HG02798 (cell line): ENCODE results near the gene ZNF555.
A peak's percentile ranks its signal among the peaks of the same experiment; 100 is the strongest.
"Not testable (repeated sequence)": the region's sequence is repeated elsewhere in the genome, so short reads cannot be mapped to it uniquely, and the experiment has no call there.

ENCODE experiments used
- ATAC-seq: cut with Tn5 transposase; IDR thresholded peaks from one replicate; pipeline ENCODE4 v1.9.1; 2021; ENCODE audit warnings: mild to moderate bottlenecking; ENCODE audit not compliant: unreplicated experiment, poor library complexity

Gene ZNF555

DNA sequence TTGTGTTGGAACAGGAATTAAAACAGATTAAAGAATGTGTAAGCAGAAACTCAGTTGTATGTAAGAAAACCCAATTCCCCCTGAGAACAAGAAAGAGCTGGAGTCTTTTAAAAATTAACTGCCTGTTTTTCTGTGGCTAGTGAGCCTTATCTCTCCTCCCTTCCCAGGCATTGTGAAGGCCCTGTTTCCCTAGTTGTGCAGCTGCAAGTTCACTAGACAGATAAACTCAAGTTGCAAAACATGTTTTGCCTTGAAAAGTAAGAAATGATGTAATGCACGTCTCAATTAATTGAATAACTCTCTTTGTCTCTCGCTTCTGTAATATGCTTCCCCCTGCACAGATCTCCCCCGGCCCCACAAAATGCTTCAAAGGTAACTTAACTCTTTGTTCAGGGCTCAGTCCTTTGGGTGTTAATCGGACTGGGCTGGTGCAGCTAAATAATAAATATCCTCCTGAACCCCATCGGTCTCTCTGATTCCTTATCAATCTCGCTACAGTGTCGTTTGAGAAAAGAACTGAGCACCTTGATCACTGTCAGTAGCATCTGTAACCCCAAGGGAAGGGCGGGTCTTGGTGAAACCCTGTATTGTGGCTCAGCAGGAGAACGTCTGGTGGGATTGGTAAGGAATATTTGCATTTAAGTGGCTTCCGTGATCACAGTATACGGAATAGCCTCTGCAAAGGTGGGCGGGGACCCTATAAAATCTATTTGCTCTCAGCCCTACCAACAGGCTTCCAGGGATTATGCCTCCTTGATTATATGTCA, 24.2 kb downstream of the ZNF555 start:
- no peak for ATAC-seq

DNA sequence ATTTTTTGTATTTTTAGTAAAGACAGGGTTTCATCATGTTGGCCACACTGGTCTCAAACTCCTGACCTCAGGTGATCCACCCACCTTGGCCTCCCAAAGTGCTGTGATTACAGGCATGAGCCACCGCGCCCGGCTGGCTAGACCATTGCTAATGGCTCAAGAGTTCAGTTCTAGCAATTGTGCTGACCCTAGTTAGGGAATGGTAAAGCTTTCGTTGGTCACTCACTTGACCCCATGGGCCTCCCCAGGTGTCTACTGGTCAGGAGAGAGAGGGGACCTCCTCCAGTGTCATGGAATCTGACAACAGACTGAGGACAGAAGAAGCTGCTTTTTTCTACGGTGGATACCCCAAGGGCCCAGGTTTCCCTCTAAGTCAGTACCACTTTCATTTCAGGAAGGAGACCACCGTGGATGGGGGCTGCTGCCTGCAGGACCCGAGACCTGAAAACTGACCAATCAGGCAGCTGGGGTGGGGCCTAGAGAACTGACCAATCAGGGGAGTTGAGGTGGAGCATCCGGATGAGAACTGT, 25.3 kb downstream of the ZNF555 start:
- no peak for ATAC-seq

DNA sequence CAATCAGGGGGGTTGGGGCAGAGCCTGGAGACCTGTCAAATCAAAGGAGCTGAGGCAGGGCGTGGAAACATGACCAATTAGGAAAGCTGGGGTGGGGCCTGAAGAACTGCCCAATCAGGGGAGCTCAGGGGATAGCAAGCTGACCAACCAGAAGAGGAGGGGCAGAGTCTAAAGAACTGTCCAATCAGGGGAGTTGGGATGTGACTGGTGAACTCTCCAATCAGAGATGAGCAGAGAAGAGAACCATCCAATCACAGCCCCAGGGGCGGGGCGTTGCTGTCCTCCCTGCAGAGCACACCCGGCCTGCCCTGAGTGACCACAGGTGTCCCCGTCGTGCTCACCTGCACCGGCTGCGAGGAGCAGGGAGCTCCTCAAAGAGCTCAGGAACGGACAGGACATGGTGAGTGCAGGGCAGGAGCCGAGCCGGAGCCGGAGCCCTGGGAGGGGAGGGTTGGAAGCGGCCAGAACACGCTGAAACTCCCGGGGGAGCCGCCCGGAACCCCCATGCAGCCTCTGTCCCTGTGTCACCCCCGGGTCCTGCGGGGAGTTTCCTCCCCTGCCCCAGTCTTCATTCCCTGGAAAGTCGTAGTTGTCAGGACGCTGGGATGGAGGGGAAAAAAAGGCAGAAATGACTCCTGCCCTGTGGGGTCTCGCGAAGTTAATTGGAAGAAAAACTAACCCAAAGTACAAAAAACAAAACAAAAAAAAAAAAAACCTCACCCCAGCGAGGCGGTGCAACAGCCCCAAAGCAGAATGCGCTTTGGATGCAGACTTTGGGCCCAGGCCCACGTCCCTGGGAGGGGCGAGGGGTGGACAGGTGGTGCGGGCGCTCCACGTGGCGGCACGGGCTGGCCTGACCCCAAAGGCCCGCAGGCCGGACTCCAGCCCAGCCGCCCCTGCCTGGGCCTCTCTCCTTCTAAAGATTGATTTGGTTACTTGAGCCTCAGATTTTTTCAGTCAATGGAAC, 26.0 kb downstream of the ZNF555 start, which contains the start of gene ZNF556:
Gene ZNF556, plus strand, starts transcription at position 311 of the 967 bp plus-strand sequence. Its CDS starts 87 bp downstream, at position 398.
- ATAC-seq: no peak

DNA sequence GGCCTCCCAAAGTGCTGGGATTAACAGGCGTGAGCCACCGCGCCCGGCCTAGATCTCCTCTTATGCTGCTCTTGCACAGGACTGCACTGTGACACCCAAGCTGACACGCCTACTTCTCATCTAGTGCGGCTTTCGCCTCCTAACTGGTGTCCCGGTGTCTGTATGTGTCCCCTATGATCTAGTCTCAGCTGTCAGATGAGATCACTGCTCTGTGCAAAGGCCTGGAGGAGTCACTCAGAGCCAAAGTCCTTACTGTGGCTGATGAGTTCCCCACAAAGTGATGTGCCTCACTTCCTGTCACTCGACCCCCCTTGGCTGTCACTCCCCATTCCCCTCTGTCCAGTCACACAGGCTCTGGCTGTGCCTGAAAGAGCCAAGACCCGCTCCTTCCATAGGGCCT, 28.3 kb downstream of the ZNF555 start:
- no peak for ATAC-seq

DNA sequence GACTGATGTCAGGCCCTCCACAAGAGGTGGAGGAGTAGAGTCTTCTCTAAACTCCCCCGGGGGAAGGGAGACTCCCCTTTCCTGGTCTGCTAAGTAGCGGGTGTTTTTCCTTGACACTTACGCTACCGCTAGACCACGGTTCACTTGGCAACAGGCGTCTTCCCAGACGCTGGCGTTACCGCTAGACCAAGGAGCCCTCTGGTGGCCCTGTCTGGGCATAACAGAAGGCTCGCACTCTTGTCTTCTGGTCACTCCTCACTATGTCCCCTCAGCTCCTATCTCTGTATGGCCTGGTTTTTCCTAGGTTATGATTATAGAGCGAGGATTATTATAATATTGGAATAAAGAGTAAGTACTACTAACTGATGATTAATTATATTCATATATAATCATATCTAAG, 30.9 kb downstream of the ZNF555 start:
- not testable (repeated sequence) for ATAC-seq

DNA sequence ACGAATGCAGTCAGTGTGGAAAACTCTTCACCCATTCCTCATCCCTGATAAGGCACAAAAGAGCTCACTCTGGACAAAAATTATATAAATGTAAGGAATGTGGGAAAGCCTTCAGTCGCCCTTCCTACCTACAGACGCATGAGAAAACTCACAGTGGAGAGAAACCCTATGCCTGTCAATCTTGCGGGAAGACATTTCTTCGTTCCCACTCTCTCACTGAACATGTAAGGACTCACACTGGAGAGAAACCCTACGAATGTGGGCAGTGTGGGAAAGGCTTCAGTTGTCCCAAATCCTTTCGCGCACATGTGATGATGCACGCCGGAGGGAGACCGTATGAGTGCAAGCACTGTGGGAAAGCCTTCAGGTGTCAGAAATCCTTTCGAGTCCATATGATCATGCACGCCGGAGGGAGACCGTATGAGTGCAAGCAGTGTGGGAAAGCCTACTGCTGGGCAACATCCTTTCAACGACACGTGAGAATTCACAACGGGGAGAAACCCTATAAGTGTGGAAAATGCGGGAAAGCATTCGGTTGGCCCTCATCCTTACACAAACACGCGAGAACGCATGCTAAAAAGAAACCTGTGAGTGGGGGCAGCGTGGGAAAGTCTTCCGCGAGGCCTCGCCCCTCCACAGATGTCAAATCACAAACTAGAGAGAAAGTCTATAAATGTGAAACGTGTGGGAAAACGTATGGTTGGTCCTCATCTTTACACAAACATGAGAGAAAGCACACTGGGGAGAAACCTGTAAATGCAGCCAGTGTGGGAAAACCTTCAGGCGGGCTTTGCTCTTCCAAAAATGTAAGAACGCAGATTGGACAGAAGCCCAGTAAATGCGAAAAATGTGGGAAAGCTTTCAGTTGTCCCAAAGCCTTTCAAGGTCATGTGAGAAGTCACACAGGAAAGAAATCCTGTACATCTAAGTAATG, 36.4 kb downstream of the ZNF555 start:
- ATAC-seq: no peak

DNA sequence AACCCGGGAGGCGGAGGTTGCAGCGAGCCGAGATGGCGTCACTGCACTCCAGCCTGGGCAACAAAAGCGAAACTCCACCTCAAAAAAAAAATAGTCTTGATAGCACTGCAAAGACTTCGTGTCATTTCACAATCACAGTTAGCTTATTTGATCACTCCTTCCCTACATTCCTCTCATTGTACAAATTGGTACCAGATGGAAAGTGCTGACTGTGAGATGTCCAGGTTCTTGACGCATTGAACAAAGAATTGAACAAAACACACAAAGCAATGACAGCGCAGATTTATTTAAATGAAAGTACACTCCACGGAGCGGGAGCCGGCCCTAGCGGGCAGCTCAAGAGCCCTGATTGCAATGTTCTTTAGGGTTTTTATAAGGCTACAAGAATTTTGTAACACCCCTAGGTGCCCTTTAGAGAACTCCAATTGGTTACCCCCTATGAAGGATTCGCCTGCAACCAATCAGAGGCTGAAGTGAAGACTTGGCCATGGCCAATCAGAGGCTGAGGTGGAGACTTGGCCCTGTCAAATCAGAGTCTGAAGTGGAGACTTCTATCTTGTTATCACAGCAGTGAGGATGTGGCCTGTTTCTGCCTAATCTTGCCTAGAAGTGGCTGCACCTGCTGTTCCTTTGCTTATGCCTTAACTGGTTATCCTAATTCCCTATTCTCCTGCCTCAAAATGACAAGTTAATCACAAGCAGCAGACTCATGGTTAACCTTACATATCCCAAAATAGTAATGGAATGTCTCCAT, 42.6 kb downstream of the ZNF555 start:
- ATAC-seq: no peak

DNA sequence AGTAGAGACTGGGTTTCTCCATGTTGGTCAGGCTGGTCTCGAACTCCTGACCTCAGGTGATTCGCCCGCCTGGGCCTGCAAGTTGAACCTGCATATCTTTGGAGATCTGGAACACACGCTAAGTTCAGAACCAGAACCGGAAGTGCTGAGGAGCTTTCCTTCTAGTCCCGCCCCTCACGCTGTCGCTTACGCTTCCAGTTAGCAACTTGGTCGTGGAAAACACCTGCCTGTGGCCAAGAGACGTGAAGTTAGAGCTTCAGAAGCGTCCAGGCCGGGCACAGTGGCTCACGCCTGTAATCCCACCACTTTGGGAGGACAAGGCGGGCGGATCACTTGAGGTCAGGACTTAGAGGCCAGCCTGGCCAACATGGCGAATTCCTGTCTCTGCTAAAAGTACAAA, 44.5 kb downstream of the ZNF555 start:
- no peak for ATAC-seq

DNA sequence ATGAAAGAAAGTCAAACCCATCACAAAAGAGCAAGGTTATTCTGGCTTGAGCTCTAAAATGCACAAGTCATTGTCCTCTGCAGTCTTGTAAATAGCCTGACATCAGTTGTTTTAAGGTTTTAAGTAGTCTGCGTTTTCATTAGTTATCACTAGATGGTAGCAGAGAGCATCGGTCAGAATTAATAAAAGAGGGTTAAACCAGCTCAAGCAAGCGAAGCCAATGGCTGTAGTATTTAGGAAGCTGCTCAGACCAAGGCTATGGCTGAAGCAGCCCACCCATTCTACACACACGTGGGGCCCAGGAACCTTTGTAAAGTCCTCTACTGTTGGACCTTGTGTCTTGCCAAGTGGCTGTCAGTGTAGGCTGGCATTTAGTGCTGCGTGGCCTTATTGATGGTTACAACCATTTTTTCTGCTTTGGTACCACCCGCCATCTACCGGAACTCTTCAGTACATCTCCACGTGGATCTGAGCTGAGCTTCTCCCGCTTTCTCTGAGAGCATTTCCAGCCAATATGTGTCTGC, 46.2 kb downstream of the ZNF555 start:
- ATAC-seq: no peak

DNA sequence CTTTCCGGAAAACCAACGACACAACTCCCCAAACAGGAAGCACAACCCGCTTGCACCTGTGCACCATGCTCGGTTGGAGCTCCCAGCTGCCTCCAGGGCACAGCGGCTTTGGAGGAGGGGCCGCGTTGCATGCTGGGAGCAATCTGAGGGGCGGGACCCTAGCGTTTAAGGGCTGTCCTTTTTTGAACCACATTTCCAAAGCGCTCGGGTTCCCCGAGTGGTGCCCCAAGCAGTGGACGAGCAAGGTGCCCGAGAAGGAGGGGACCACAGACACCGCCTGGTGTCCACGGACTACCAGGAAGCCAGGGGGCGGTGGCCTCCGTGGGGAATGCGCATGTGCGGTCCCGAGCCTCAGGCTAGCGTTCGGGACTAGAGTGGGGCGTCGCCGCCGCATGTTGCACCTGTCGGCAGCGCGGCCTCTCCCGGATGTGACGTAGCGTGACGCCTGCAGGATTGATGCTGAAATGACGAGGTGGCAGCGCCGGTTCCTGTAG, 47.5 kb downstream of the ZNF555 start:
- no peak for ATAC-seq

DNA sequence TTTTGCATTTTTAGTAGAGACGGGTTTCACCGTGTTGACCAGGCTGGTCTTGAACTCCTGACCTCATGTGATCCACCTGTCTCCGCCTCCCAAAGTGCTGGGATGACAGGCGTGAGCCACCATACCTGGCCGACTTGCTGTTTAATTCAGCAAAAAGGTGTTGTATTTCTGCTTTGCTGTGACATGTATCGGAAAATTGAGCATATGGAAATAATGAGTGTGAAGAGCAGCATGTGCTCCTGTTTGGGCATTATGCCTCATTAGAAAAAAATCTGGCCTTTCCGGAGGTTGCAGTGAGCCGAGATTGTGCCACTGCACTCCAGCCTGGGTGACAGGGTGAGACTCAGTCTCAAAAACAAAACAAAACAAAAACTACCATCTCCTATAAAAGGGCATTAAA, 49.3 kb downstream of the ZNF555 start:
- not testable (repeated sequence) for ATAC-seq

DNA sequence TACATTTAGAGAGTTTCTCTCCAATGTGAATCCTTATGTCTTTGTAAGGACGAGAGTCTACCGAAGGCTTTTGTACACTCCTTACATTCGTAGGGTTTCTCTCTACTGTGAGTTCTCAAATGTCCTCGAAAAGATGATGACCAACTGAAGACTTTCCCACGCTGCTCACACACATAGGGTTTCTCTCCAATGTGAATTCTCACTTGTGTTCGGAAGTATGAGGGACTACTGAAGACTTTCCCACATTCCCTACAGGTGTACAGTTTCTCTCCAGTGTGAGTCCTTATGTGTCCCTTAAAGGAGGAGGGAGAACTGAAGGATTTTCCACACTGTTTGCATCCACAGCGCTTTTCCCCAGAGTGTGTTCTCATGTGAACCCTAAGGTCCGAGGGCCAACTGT, 55.4 kb downstream of the ZNF555 start:
- no peak for ATAC-seq

DNA sequence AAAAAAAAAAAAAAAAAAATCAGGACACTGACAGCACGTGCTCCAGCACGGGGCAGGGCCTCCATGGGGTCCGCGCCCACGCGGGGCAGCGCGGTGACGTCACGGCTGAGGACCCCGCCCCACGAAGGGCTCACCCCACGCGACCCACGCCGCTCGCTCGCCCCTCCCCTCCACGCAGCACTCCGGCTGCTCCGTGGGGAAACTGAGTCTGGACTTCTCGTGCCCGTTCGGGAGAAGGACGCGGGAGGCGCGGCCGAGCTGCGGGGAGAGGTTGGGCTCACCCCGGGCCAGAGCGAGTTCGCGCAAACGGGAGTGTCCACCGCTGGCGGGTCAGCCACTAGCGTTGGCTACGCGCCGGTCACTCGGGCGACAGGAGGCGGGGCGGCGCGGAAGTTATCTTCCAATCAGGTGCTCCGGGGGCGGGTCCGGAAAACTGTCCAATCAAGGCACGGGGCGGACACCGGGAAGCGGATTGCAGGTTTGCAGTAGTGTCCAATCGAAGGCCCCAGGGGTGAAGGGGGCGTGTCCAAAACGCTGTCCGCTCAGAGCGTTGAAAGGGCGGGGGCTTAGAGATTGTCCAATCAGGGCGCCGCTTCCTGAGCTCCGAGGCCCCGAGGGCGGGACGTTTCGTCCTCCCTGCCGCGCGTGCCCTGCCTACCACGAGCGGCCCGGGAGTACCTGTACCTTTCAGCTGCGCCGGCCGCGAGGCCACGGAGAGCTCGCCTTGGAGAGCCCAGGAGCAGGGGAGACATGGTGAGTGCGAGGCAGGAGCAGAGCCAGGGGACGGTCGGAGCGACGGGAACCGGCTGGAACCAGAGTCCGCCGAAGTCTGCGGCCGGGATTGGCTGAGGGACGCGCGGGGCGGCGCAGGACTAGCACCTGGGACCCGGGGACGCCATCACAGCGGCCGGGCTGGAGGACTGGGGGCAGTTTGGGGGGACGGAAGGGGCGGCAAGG, 59.3 kb downstream of the ZNF555 start, which contains the start of gene ZNF57:
Gene ZNF57, plus strand, starts transcription at position 633 of the 957 bp plus-strand sequence. Its CDS starts 118 bp downstream, at position 751.
- ATAC-seq: peak; percentile 96

DNA sequence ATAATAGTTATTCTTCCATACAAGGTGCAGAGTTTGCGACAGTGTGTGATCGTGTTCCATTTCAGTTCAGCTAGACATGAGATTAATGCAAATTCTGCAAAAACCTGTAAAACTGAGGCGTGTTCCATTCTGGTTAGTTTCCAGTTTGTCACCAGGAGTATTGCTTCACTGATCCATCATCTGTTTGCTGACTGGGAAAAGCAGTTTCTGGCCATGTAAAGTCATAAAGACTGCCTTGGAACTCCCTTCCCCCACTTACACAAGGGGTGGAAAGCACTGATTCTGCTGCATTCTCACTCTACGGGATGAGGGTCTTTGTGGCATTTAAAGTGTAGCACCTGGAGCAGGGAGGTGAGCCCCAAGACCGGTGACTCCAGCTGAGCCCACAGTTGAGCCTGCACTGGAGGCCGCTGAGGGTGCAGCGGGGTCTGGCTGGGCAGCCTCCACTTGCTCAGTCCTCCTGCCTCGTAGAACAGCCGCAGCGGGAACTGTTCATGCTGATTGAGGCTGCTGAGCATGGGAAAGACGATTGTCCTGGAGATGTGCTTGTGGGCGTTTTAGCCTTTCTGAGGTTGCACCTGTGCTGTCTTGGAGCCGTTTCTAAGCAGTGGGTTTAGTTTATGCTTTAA, 61.4 kb downstream of the ZNF555 start:
- no peak for ATAC-seq

DNA sequence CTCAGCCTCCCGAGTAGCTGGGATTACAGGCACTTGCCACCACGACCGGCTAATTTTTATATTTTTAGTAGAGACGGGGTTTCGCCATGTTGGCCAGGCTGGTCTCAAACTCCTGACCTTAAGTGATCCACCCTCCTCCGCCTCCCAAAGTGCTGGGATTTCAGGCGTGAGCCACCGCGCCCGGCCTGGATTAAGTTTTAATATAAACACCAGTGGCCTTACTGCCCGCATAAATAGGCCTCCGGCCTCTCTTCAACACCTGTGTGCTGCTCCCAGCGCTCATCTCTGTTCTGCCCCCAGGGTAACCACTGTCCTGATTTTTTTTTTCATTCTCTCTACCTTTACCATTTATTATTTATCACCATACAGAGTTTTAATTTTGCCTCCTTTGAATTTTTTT, 62.1 kb downstream of the ZNF555 start:
- ATAC-seq: not testable (repeated sequence)

DNA sequence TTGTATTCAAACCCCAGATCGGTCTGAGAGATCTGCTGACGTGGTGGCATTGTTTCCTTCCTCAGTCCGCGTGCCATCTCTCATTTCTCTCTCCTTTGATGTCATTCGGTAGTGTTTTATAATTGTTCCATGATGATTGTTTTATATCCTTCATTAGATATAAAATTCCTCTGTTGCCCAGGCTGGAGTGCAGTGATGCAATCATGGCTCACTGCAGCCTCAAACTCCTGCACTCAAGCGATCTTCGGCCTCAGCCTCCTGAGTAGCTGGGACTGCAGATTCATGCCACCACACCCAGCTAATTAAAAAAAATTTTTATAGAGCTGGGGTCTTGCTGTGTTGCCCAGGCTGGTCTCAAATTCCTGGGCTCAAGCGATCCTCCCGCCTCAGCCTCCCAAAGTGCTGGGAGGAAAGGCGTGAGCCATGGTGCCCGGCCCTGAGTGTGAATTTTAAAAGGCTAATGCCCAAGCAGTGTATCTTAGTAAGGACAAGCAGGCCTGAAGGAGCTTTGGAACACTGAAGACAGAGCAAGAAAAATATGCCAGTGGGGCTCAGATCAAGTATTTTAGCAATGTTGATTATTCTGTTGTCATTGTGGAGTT, 64.7 kb downstream of the ZNF555 start:
- no peak for ATAC-seq
